Measurements from ENCODE around the gene PRSS23. TPM values are rescaled to one million over a fixed set of nuclear protein-coding genes. Genes with fewer than 3 reads are reported as not detected.

The PRSS23 gene
- total RNA-seq, 2 experiments from 2014 or later = 0.05 TPM; not detected in 1

GRCh38 chr11:86801364-86801763 lies 1.0 kb downstream of the PRSS23 start:
- Histone ChIP-seq H3K4me3 (ENCODE audit: low read length) (no peak overlapping the region), H3K4me1 (ENCODE audit: insufficient read depth, low read length) (peaks cover 4% of the 10 kb centered on the region), H3K36me3 (ENCODE audit: insufficient read depth, low read length) (no peaks in the 10 kb centered on the region), H3K27me3 (ENCODE audit: control insufficient read depth in 1 of 2, insufficient read depth in 2 of 2, low read length in 2 of 2) (peaks cover 25 to 35% of the 10 kb centered on the region in 2 experiments), H3K9me3 (ENCODE audit: control insufficient read depth in 1 of 2, insufficient read depth in 1 of 2, low read length in 2 of 2) (no peaks in the 10 kb centered on the region), H3K27ac (ENCODE audit: low read depth in 1 of 2, low read length in 2 of 2) (no peak overlapping the region)
- ChIA-PET CTCF (no interaction called here), POLR2A (no interaction called here)
- no peaks in the 10 kb centered on the region for H3K4me1 Mint-ChIP-seq (ENCODE audit: low read depth)
- peaks cover 67% of the 10 kb centered on the region for H3K27me3 Mint-ChIP-seq
- DNase-seq (no peak), ATAC-seq (ENCODE audit: poor library complexity) (no peak)
- no peaks in the 10 kb centered on the region for H3K36me3 Mint-ChIP-seq (ENCODE audit: low read depth)
- no peak for TF ChIP-seq CTCF (IDR thresholded peaks at IDR 0.05)
- H3K27ac Mint-ChIP-seq = no peak overlapping the region
- no peak overlapping the region for H3K4me3 Mint-ChIP-seq
- no peaks in the 10 kb centered on the region for H3K9me3 Mint-ChIP-seq
- intact Hi-C loops (cut with DNase I, micrococcal nuclease) = no loop called here

- Mint-ChIP-seq H3K27ac (no peak overlapping the region), H3K9me3 (no peaks in the 10 kb centered on the region), H3K4me3 (no peak overlapping the region), H3K27me3 (peaks cover 61% of the 10 kb centered on the region), H3K4me1 (ENCODE audit: low read depth) (no peaks in the 10 kb centered on the region), H3K36me3 (ENCODE audit: low read depth) (no peaks in the 10 kb centered on the region)
- intact Hi-C loops (cut with DNase I, micrococcal nuclease) = no loop called here
- CTCF ChIA-PET = no interaction called here
- DNase-seq (no peak), ATAC-seq (ENCODE audit: poor library complexity) (no peak)
- H3K27me3 ChIP-seq (ENCODE audit: control insufficient read depth in 1 of 2, insufficient read depth in 2 of 2, low read length in 2 of 2) = peaks cover 22 to 35% of the 10 kb centered on the region in 2 experiments
- POLR2A ChIA-PET = no interaction called here
- no peak for TF ChIP-seq CTCF (IDR thresholded peaks at IDR 0.05)
- no peak overlapping the region for H3K27ac ChIP-seq (ENCODE audit: low read depth in 1 of 2, low read length in 2 of 2)
- H3K4me1 ChIP-seq (ENCODE audit: insufficient read depth, low read length) = peaks cover 4% of the 10 kb centered on the region
- H3K4me3 ChIP-seq (ENCODE audit: low read length) = no peak overlapping the region
- no peaks in the 10 kb centered on the region for H3K36me3 ChIP-seq (ENCODE audit: insufficient read depth, low read length)
- no peaks in the 10 kb centered on the region for H3K9me3 ChIP-seq (ENCODE audit: control insufficient read depth in 1 of 2, insufficient read depth in 1 of 2, low read length in 2 of 2)
Measured at GRCh38 chr11:86802146-86802545, 1.8 kb downstream of the PRSS23 start.

- Histone ChIP-seq H3K4me1 (ENCODE audit: insufficient read depth, low read length) (peaks cover 4% of the 10 kb centered on the region), H3K27me3 (ENCODE audit: control insufficient read depth in 1 of 2, insufficient read depth in 2 of 2, low read length in 2 of 2) (peaks cover 22 to 35% of the 10 kb centered on the region in 2 experiments), H3K4me3 (ENCODE audit: low read length) (no peak overlapping the region), H3K36me3 (ENCODE audit: insufficient read depth, low read length) (no peaks in the 10 kb centered on the region), H3K9me3 (ENCODE audit: control insufficient read depth in 1 of 2, insufficient read depth in 1 of 2, low read length in 2 of 2) (no peaks in the 10 kb centered on the region), H3K27ac (ENCODE audit: low read depth in 1 of 2, low read length in 2 of 2) (no peak overlapping the region)
- TF ChIP-seq CTCF (IDR thresholded peaks at IDR 0.05) = no peak
- peaks cover 56% of the 10 kb centered on the region for H3K27me3 Mint-ChIP-seq
- H3K4me1 Mint-ChIP-seq (ENCODE audit: low read depth) = no peaks in the 10 kb centered on the region
- no peak for ATAC-seq (ENCODE audit: poor library complexity)
- intact Hi-C loops (cut with DNase I, micrococcal nuclease) = no loop called here
- ChIA-PET POLR2A (no interaction called here), CTCF (no interaction called here)
- H3K36me3 Mint-ChIP-seq (ENCODE audit: low read depth) = no peaks in the 10 kb centered on the region
- H3K27ac Mint-ChIP-seq = no peak overlapping the region
- H3K9me3 Mint-ChIP-seq = no peaks in the 10 kb centered on the region
- H3K4me3 Mint-ChIP-seq = no peak overlapping the region
- DNase-seq = peak in 1 of 14 experiments; percentile 15
Measured at GRCh38 chr11:86802601-86803051, 2.3 kb downstream of the PRSS23 start.
